ENCODE measurements around the gene SLC47A1. TPM values are rescaled to one million over a fixed set of nuclear protein-coding genes. Genes with fewer than 3 reads are reported as not detected.

Gene SLC47A1
- total RNA-seq, 1 donor from 2014 or later, result 4.3 TPM

- no peak for DNase-seq (ENCODE audit: low read depth, low spot score)
- TF ChIP-seq CTCF (conservative IDR thresholded peaks at IDR 0.05), result no peak
- Mint-ChIP-seq H3K27me3 (ENCODE audit: low read depth) (no peaks in the 10 kb centered on the region), H3K9me3 (no peaks in the 10 kb centered on the region), H3K4me3 (no peak overlapping the region), H3K4me1 (peaks cover 11% of the 10 kb centered on the region), H3K36me3 (ENCODE audit: low read depth) (no peaks in the 10 kb centered on the region), H3K27ac (ENCODE audit: unreplicated experiment) (no peak overlapping the region)
These were observed 56.8 kb downstream of the SLC47A1 start for GRCh38 chr17:19590451-19590850.

- no peak for TF ChIP-seq CTCF (conservative IDR thresholded peaks at IDR 0.05)
- no peaks in the 10 kb centered on the region for H3K27me3 Mint-ChIP-seq (ENCODE audit: low read depth)
- H3K36me3 Mint-ChIP-seq (ENCODE audit: low read depth), result no peaks in the 10 kb centered on the region
- H3K4me3 Mint-ChIP-seq, result no peak overlapping the region
- no peak for DNase-seq (ENCODE audit: low read depth, low spot score)
- no peaks in the 10 kb centered on the region for H3K9me3 Mint-ChIP-seq
- peaks cover 11% of the 10 kb centered on the region for H3K4me1 Mint-ChIP-seq
- H3K27ac Mint-ChIP-seq (ENCODE audit: unreplicated experiment), result no peak overlapping the region
These were observed 57.4 kb downstream of the SLC47A1 start for GRCh38 chr17:19590912-19591551.

GRCh38 chr17:19592316-19592715 lies 58.7 kb downstream of the SLC47A1 start:
- no peak for TF ChIP-seq CTCF (conservative IDR thresholded peaks at IDR 0.05)

GRCh38 chr17:19596869-19597268 lies 63.2 kb downstream of the SLC47A1 start:
- Mint-ChIP-seq H3K27me3 (ENCODE audit: low read depth) (no peaks in the 10 kb centered on the region), H3K4me1 (no peaks in the 10 kb centered on the region), H3K27ac (ENCODE audit: unreplicated experiment) (no peak overlapping the region), H3K4me3 (no peak overlapping the region), H3K9me3 (no peaks in the 10 kb centered on the region), H3K36me3 (ENCODE audit: low read depth) (no peaks in the 10 kb centered on the region)
- DNase-seq (ENCODE audit: low read depth, low spot score), result no peak
- TF ChIP-seq CTCF (conservative IDR thresholded peaks at IDR 0.05), result no peak

More at GRCh38 chr17:19592316-19592715, 58.7 kb downstream of the SLC47A1 start:
- H3K27me3 Mint-ChIP-seq (ENCODE audit: low read depth), result no peaks in the 10 kb centered on the region
- H3K36me3 Mint-ChIP-seq (ENCODE audit: low read depth), result no peaks in the 10 kb centered on the region
- no peak for DNase-seq (ENCODE audit: low read depth, low spot score)
- H3K9me3 Mint-ChIP-seq, result no peaks in the 10 kb centered on the region
- peaks cover 11% of the 10 kb centered on the region for H3K4me1 Mint-ChIP-seq
- H3K4me3 Mint-ChIP-seq, result no peak overlapping the region
- H3K27ac Mint-ChIP-seq (ENCODE audit: unreplicated experiment), result peak overlapping the region; percentile 57

- no peaks in the 10 kb centered on the region for H3K9me3 Mint-ChIP-seq
- DNase-seq (ENCODE audit: low read depth, low spot score), result no peak
- no peak overlapping the region for H3K27ac Mint-ChIP-seq (ENCODE audit: unreplicated experiment)
- peaks cover 6% of the 10 kb centered on the region for H3K4me1 Mint-ChIP-seq
- H3K4me3 Mint-ChIP-seq, result no peak overlapping the region
- H3K36me3 Mint-ChIP-seq (ENCODE audit: low read depth), result no peaks in the 10 kb centered on the region
- TF ChIP-seq CTCF (conservative IDR thresholded peaks at IDR 0.05), result no peak
- no peaks in the 10 kb centered on the region for H3K27me3 Mint-ChIP-seq (ENCODE audit: low read depth)
These were observed 76.7 kb downstream of the SLC47A1 start for GRCh38 chr17:19610311-19610710.
